ENCODE results near the gene FRAS1. TPM values are rescaled to one million over a fixed set of nuclear protein-coding genes. Genes with fewer than 3 reads are reported as not detected.
"Not testable (repeated sequence)": the region's sequence is repeated elsewhere in the genome, so short reads cannot be mapped to it uniquely, and the experiment has no call there.

FRAS1 gene
- total RNA-seq, 2 donors from 2014 or later, result 0.07 to 0.10 TPM

GRCh38 chr4:78199984-78200383 lies 142.9 kb downstream of the FRAS1 start:
- Mint-ChIP-seq H3K4me3 (no peak overlapping the region), H3K36me3 (ENCODE audit: insufficient read depth in 2 of 2) (no peaks in the 10 kb centered on the region), H3K4me1 (ENCODE audit: low read depth) (no peaks in the 10 kb centered on the region), H3K27me3 (ENCODE audit: low read depth) (no peaks in the 10 kb centered on the region), H3K9me3 (peaks cover 1 to 2% of the 10 kb centered on the region in 2 donors), H3K27ac (no peak overlapping the region)
- DNase-seq, result no peak
- no peak for ATAC-seq (replicated peaks in 1 of 2)

GRCh38 chr4:78200949-78201348 lies 143.8 kb downstream of the FRAS1 start:
- Mint-ChIP-seq H3K9me3 (peaks cover 0 to 1% of the 10 kb centered on the region in 2 donors), H3K27ac (no peak overlapping the region), H3K4me3 (no peak overlapping the region), H3K36me3 (ENCODE audit: insufficient read depth in 2 of 2) (no peaks in the 10 kb centered on the region), H3K27me3 (ENCODE audit: low read depth) (no peaks in the 10 kb centered on the region), H3K4me1 (ENCODE audit: low read depth) (no peaks in the 10 kb centered on the region)
- ATAC-seq (replicated peaks in 1 of 2) (no peak), DNase-seq (no peak)

GRCh38 chr4:78204176-78204575 lies 147.1 kb downstream of the FRAS1 start:
- Mint-ChIP-seq H3K27me3 (ENCODE audit: low read depth) (no peaks in the 10 kb centered on the region), H3K9me3 (no peaks in the 10 kb centered on the region), H3K4me1 (ENCODE audit: low read depth) (no peaks in the 10 kb centered on the region), H3K27ac (no peak overlapping the region), H3K36me3 (ENCODE audit: insufficient read depth in 2 of 2) (no peaks in the 10 kb centered on the region), H3K4me3 (no peak overlapping the region)
- no peak for ATAC-seq (replicated peaks in 1 of 2)
- DNase-seq, result no peak

- no peak overlapping the region for H3K4me3 Mint-ChIP-seq
- no peaks in the 10 kb centered on the region for H3K4me1 Mint-ChIP-seq (ENCODE audit: low read depth)
- DNase-seq, result no peak
- H3K9me3 Mint-ChIP-seq, result no peaks in the 10 kb centered on the region
- no peaks in the 10 kb centered on the region for H3K36me3 Mint-ChIP-seq (ENCODE audit: insufficient read depth in 2 of 2)
- no peak for ATAC-seq (replicated peaks in 1 of 2)
- H3K27ac Mint-ChIP-seq, result no peak overlapping the region
- no peaks in the 10 kb centered on the region for H3K27me3 Mint-ChIP-seq (ENCODE audit: low read depth)
Observed at GRCh38 chr4:78205591-78205990, 148.5 kb downstream of the FRAS1 start.

GRCh38 chr4:78207541-78207940 lies 150.4 kb downstream of the FRAS1 start:
- DNase-seq (no peak), ATAC-seq (replicated peaks in 1 of 2) (no peak)
- Mint-ChIP-seq H3K27me3 (ENCODE audit: low read depth) (no peaks in the 10 kb centered on the region), H3K36me3 (ENCODE audit: insufficient read depth in 2 of 2) (no peaks in the 10 kb centered on the region), H3K27ac (no peak overlapping the region), H3K4me1 (ENCODE audit: low read depth) (no peaks in the 10 kb centered on the region), H3K9me3 (no peaks in the 10 kb centered on the region), H3K4me3 (no peak overlapping the region)

GRCh38 chr4:78207951-78208350 lies 150.8 kb downstream of the FRAS1 start:
- Mint-ChIP-seq H3K36me3 (ENCODE audit: insufficient read depth in 2 of 2) (no peaks in the 10 kb centered on the region), H3K9me3 (no peaks in the 10 kb centered on the region), H3K27me3 (ENCODE audit: low read depth) (no peaks in the 10 kb centered on the region), H3K4me3 (no peak overlapping the region), H3K4me1 (ENCODE audit: low read depth) (no peaks in the 10 kb centered on the region), H3K27ac (no peak overlapping the region)
- ATAC-seq (replicated peaks in 1 of 2), result no peak
- no peak for DNase-seq

- H3K27me3 Mint-ChIP-seq (ENCODE audit: low read depth); DNase-seq; H3K4me3 Mint-ChIP-seq; H3K27ac Mint-ChIP-seq; H3K36me3 Mint-ChIP-seq (ENCODE audit: insufficient read depth in 2 of 2); ATAC-seq (replicated peaks in 1 of 2); H3K4me1 Mint-ChIP-seq (ENCODE audit: low read depth); H3K9me3 Mint-ChIP-seq: not testable (repeated sequence)
Observed at GRCh38 chr4:78208896-78209295, 151.8 kb downstream of the FRAS1 start.

- no peaks in the 10 kb centered on the region for H3K9me3 Mint-ChIP-seq
- H3K4me1 Mint-ChIP-seq (ENCODE audit: low read depth), result no peaks in the 10 kb centered on the region
- no peaks in the 10 kb centered on the region for H3K36me3 Mint-ChIP-seq (ENCODE audit: insufficient read depth in 2 of 2)
- H3K4me3 Mint-ChIP-seq, result no peak overlapping the region
- no peak overlapping the region for H3K27ac Mint-ChIP-seq
- ATAC-seq (replicated peaks in 1 of 2) (no peak), DNase-seq (no peak)
- no peaks in the 10 kb centered on the region for H3K27me3 Mint-ChIP-seq (ENCODE audit: low read depth)
Observed at GRCh38 chr4:78210694-78211410, 153.7 kb downstream of the FRAS1 start.

- Mint-ChIP-seq H3K36me3 (ENCODE audit: insufficient read depth in 2 of 2) (no peaks in the 10 kb centered on the region), H3K27ac (no peak overlapping the region), H3K4me3 (no peak overlapping the region), H3K9me3 (no peaks in the 10 kb centered on the region), H3K4me1 (ENCODE audit: low read depth) (no peaks in the 10 kb centered on the region), H3K27me3 (ENCODE audit: low read depth) (no peaks in the 10 kb centered on the region)
- no peak for ATAC-seq (replicated peaks in 1 of 2)
- no peak for DNase-seq
Observed at GRCh38 chr4:78213218-78213617, 156.1 kb downstream of the FRAS1 start.

GRCh38 chr4:78214078-78214477 lies 157.0 kb downstream of the FRAS1 start:
- Mint-ChIP-seq H3K27ac (no peak overlapping the region), H3K36me3 (ENCODE audit: insufficient read depth in 2 of 2) (no peaks in the 10 kb centered on the region), H3K4me1 (ENCODE audit: low read depth) (no peaks in the 10 kb centered on the region), H3K4me3 (no peak overlapping the region), H3K9me3 (no peaks in the 10 kb centered on the region), H3K27me3 (ENCODE audit: low read depth) (no peaks in the 10 kb centered on the region)
- no peak for ATAC-seq (replicated peaks in 1 of 2)
- DNase-seq, result no peak

GRCh38 chr4:78217557-78217956 lies 160.4 kb downstream of the FRAS1 start:
- Mint-ChIP-seq H3K4me3 (no peak overlapping the region), H3K27me3 (ENCODE audit: low read depth) (no peaks in the 10 kb centered on the region), H3K27ac (no peak overlapping the region), H3K9me3 (no peaks in the 10 kb centered on the region), H3K4me1 (ENCODE audit: low read depth) (no peaks in the 10 kb centered on the region), H3K36me3 (ENCODE audit: insufficient read depth in 2 of 2) (no peaks in the 10 kb centered on the region)
- DNase-seq (no peak), ATAC-seq (replicated peaks in 1 of 2) (no peak)

- no peak overlapping the region for H3K27ac Mint-ChIP-seq
- no peak for DNase-seq
- H3K27me3 Mint-ChIP-seq (ENCODE audit: low read depth), result peaks cover 5% of the 10 kb centered on the region
- H3K36me3 Mint-ChIP-seq (ENCODE audit: insufficient read depth in 2 of 2), result no peaks in the 10 kb centered on the region
- no peaks in the 10 kb centered on the region for H3K9me3 Mint-ChIP-seq
- no peaks in the 10 kb centered on the region for H3K4me1 Mint-ChIP-seq (ENCODE audit: low read depth)
- no peak overlapping the region for H3K4me3 Mint-ChIP-seq
- ATAC-seq (replicated peaks in 1 of 2), result no peak
Observed at GRCh38 chr4:78218260-78218659, 161.1 kb downstream of the FRAS1 start.

GRCh38 chr4:78219825-78220224 lies 162.7 kb downstream of the FRAS1 start:
- no peak overlapping the region for H3K4me3 Mint-ChIP-seq
- DNase-seq (no peak), ATAC-seq (replicated peaks in 1 of 2) (no peak)
- peaks cover 7% of the 10 kb centered on the region for H3K27me3 Mint-ChIP-seq (ENCODE audit: low read depth)
- no peak overlapping the region for H3K27ac Mint-ChIP-seq
- no peaks in the 10 kb centered on the region for H3K9me3 Mint-ChIP-seq
- H3K36me3 Mint-ChIP-seq (ENCODE audit: insufficient read depth in 2 of 2), result no peaks in the 10 kb centered on the region
- no peaks in the 10 kb centered on the region for H3K4me1 Mint-ChIP-seq (ENCODE audit: low read depth)

- H3K27me3 Mint-ChIP-seq (ENCODE audit: low read depth), result peaks cover 7% of the 10 kb centered on the region
- ATAC-seq (replicated peaks in 1 of 2), result no peak
- H3K9me3 Mint-ChIP-seq, result no peaks in the 10 kb centered on the region
- H3K36me3 Mint-ChIP-seq (ENCODE audit: insufficient read depth in 2 of 2), result no peaks in the 10 kb centered on the region
- H3K4me1 Mint-ChIP-seq (ENCODE audit: low read depth), result no peaks in the 10 kb centered on the region
- no peak for DNase-seq
- no peak overlapping the region for H3K27ac Mint-ChIP-seq
- no peak overlapping the region for H3K4me3 Mint-ChIP-seq
Observed at GRCh38 chr4:78220283-78220682, 163.2 kb downstream of the FRAS1 start.
